Loucy (cell line): ENCODE measurements around the gene HNRNPDL.

Source experiments
- H2AFZ ChIP-seq: fragments of 200-600 bp; sonication (generic); 2 replicates; pipeline ENCODE4 v1.6.0; 2016; ENCODE audit warnings: antibody characterized with exemption, mild to moderate bottlenecking, low read length, moderate library complexity
- H3F3A ChIP-seq: fragments of 200-600 bp; 2 replicates; pipeline ENCODE4 v1.6.0; 2016; ENCODE audit warnings: antibody characterized with exemption, low read depth, mild to moderate bottlenecking
- H3K27me3 ChIP-seq: fragments of 200-600 bp; sonication (generic); 2 replicates; pipeline ENCODE4 v1.6.1; 2014; ENCODE audit warnings: low read length, mild to moderate bottlenecking; ENCODE audit not compliant: insufficient read depth, poor library complexity, severe bottlenecking
- H3K36me3 ChIP-seq: fragments of 200-600 bp; sonication (generic); 2 replicates; pipeline ENCODE4 v1.6.1; 2016; ENCODE audit warnings: low read length; ENCODE audit not compliant: insufficient read depth
- H3K4me1 ChIP-seq: fragments of 200-600 bp; sonication (generic); 2 replicates; pipeline ENCODE4 v1.5.1; 2014; ENCODE audit warnings: low read length, mild to moderate bottlenecking; ENCODE audit not compliant: insufficient read depth, poor library complexity, severe bottlenecking
- H3K4me2 ChIP-seq: fragments of 200-600 bp; sonication (generic); 2 replicates; pipeline ENCODE4 v1.6.0; 2014; ENCODE audit warnings: antibody characterized with exemption, low read length, low read depth, mild to moderate bottlenecking; ENCODE audit not compliant: poor library complexity, severe bottlenecking
- H3K4me3 ChIP-seq: fragments of 200-600 bp; sonication (generic); 2 replicates; pipeline ENCODE4 v1.5.1; 2014; ENCODE audit warnings: low read length, mild to moderate bottlenecking, mixed read lengths; ENCODE audit not compliant: poor library complexity, severe bottlenecking
- H3K79me2 ChIP-seq: fragments of 200-600 bp; sonication (generic); 2 replicates; pipeline ENCODE4 v1.6.1; 2014; ENCODE audit warnings: low read length; ENCODE audit not compliant: insufficient read depth
- H3K9ac ChIP-seq: fragments of 200-600 bp; sonication (generic); 2 replicates; pipeline ENCODE4 v1.6.0; 2014; ENCODE audit warnings: mild to moderate bottlenecking, low read depth, low read length, moderate library complexity; ENCODE audit not compliant: poor library complexity, severe bottlenecking
- H3K9me2 ChIP-seq: fragments of 200-600 bp; sonication (generic); replicated peaks from 2 replicates; pipeline ENCODE4 v1.6.1; 2016; ENCODE audit warnings: low read depth, low read length, mixed read lengths
- H3K9me3 ChIP-seq: fragments of 200-600 bp; sonication (generic); 2 replicates; pipeline ENCODE4 v1.6.1; 2014; ENCODE audit warnings: mild to moderate bottlenecking, antibody characterized with exemption, low read length, low read depth; ENCODE audit not compliant: insufficient read depth
- H4K20me1 ChIP-seq: fragments of 200-600 bp; sonication (generic); 2 replicates; pipeline ENCODE4 v1.6.0; 2014; ENCODE audit warnings: antibody characterized with exemption, low read length, mild to moderate bottlenecking; ENCODE audit not compliant: insufficient read depth, poor library complexity, severe bottlenecking
- CTCF ChIP-seq: fragments of 200-600 bp; sonication (generic); conservative IDR thresholded peaks from 2 replicates; pipeline ENCODE4 v1.5.1; 2014; ENCODE audit warnings: mild to moderate bottlenecking, antibody characterized with exemption, low read length
- EZH2phosphoT487 ChIP-seq: fragments of 200-600 bp; IDR thresholded peaks from 2 replicates; pipeline ENCODE4 v1.6.1; 2018; ENCODE audit warnings: antibody characterized with exemption, mild to moderate bottlenecking, moderate library complexity, borderline replicate concordance

The HNRNPDL gene

GRCh38 chr4:82403725-82404124, 26.5 kb downstream of the HNRNPDL start:
- Histone ChIP-seq H3K27me3 (no peaks in the 10 kb centered on the region), H3F3A (no peaks in the 10 kb centered on the region), H3K9me2 (no peaks in the 10 kb centered on the region), H3K9me3 (no peaks in the 10 kb centered on the region), H3K4me1 (peaks cover 11% of the 10 kb centered on the region), H4K20me1 (no peaks in the 10 kb centered on the region), H3K36me3 (no peaks in the 10 kb centered on the region), H3K4me2 (no peak overlapping the region), H3K79me2 (no peaks in the 10 kb centered on the region), H3K9ac (no peak overlapping the region), H3K4me3 (no peak overlapping the region), H2AFZ (no peak overlapping the region)
- TF ChIP-seq CTCF (no peak), EZH2phosphoT487 (no peak)

- Histone ChIP-seq H3K9me3 (no peaks in the 10 kb centered on the region), H2AFZ (no peak overlapping the region), H3K27me3 (no peaks in the 10 kb centered on the region), H3K4me1 (peaks cover 11% of the 10 kb centered on the region), H3K9me2 (no peaks in the 10 kb centered on the region), H3K4me2 (no peak overlapping the region), H3K4me3 (no peak overlapping the region), H3K79me2 (no peaks in the 10 kb centered on the region), H3K9ac (no peak overlapping the region), H3K36me3 (no peaks in the 10 kb centered on the region), H3F3A (no peaks in the 10 kb centered on the region), H4K20me1 (no peaks in the 10 kb centered on the region)
- TF ChIP-seq CTCF, result no peak
- TF ChIP-seq EZH2phosphoT487, result no peak
These were observed 28.0 kb downstream of the HNRNPDL start for GRCh38 chr4:82402196-82402775.

GRCh38 chr4:82401600-82401999, 28.7 kb downstream of the HNRNPDL start:
- H3K9me3 ChIP-seq, result no peaks in the 10 kb centered on the region
- peaks cover 11% of the 10 kb centered on the region for H3K4me1 ChIP-seq
- no peak overlapping the region for H3K9ac ChIP-seq
- H3K27me3 ChIP-seq, result no peaks in the 10 kb centered on the region
- TF ChIP-seq EZH2phosphoT487, result no peak
- TF ChIP-seq CTCF, result no peak
- H3K4me3 ChIP-seq, result no peak overlapping the region
- no peak overlapping the region for H2AFZ ChIP-seq
- H3F3A ChIP-seq, result no peaks in the 10 kb centered on the region
- no peaks in the 10 kb centered on the region for H4K20me1 ChIP-seq
- no peaks in the 10 kb centered on the region for H3K36me3 ChIP-seq
- no peaks in the 10 kb centered on the region for H3K79me2 ChIP-seq
- H3K9me2 ChIP-seq, result no peaks in the 10 kb centered on the region
- H3K4me2 ChIP-seq, result no peak overlapping the region
